ENCODE measurements around the gene ZBTB8A. TPM values are rescaled to one million over a fixed set of nuclear protein-coding genes. Genes with fewer than 3 reads are reported as not detected.

Gene ZBTB8A
- total and polyA plus RNA-seq, 2 of the 13 experiments (the other 11 are each of a cell fraction or from before 2014, with no cell fraction given): 1.3 to 3.7 TPM

DNA sequence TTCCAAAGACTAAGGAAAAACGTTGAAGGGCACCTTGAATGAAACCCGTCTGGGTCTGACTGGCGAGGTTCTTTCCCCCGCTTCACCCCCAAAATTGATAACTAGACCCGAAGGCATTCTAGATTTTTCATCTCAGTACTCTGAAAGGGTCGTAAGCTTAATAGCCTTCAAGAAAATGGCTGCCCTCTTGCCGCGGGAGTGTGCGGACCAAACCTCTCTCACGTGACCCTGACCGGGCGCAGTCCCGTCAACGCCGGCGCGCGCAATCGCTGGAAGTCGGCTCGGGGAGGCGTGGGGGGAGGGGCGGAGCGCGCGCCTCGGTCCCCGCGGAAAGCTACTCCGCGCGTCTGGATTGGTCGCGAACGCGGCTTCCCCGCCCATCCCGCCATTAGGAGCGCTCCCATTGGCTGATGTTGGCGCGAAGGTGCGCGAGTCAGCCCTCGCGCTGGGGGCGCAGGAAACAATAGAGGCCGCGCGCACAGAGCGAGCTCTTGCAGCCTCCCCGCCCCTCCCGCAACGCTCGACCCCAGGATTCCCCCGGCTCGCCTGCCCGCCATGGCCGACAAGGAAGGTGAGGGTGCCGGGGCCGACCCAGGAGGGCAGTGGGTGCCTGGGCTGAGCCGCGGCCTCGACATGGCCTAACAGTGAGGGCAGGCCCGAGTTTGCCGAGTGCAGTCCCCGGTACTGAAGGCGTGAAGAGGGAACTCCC lies 111.7 kb downstream of the ZBTB8A start, which contains the start of gene RBBP4 (continued):
- TF ChIP-seq PRMT3 (CRISPR knock-in tag; IDR thresholded peaks at IDR 0.05; ENCODE audit: borderline replicate concordance, low read depth) (peak; percentile 69; the same call in 1 of the 2 replicates), TBX2 (CRISPR knock-in tag; IDR thresholded peaks at IDR 0.05; ENCODE audit: borderline replicate concordance) (peak; percentile 70), RBM22 (optimal IDR thresholded peaks at IDR 0.05; ENCODE audit: low read length) (no peak), ZSCAN30 (CRISPR knock-in tag; IDR thresholded peaks at IDR 0.05) (no peak; the same call in 1 of the 2 replicates), ZNF296 (CRISPR knock-in tag; conservative IDR thresholded peaks at IDR 0.05) (0 out of 2 replicates have a peak, but pooled peaks have one; percentile 61), MBNL3 (CRISPR knock-in tag; conservative IDR thresholded peaks at IDR 0.05) (peak; percentile 98), SP2 (CRISPR knock-in tag; IDR thresholded peaks at IDR 0.05) (peak; percentile 94), SUZ12 (IDR thresholded peaks at IDR 0.05; ENCODE audit: low read depth, low read length) (no peak), THAP9 (CRISPR knock-in tag; IDR thresholded peaks at IDR 0.05; ENCODE audit: borderline replicate concordance) (peak; percentile 49; the same call in 1 of the 2 replicates), ZNF788 (CRISPR knock-in tag; IDR thresholded peaks at IDR 0.05; ENCODE audit: borderline replicate concordance) (0 out of 2 replicates have a peak, but pooled peaks have one; percentile 1), ZNF33B (CRISPR knock-in tag; IDR thresholded peaks at IDR 0.05) (peak; percentile 66; the same call in 1 of the 2 replicates), NR2C2 (CRISPR knock-in tag; IDR thresholded peaks at IDR 0.05; ENCODE audit: borderline replicate concordance) (no peak; the same call in 1 of the 2 replicates), ZNF597 (CRISPR knock-in tag; IDR thresholded peaks at IDR 0.05) (no peak), SNRNP70 (IDR thresholded peaks at IDR 0.05; ENCODE audit: low read depth, low read length) (no peak), HDAC1 (CRISPR knock-in tag; IDR thresholded peaks at IDR 0.05) (peak; percentile 81), TAF1 (CRISPR knock-in tag; IDR thresholded peaks at IDR 0.05) (peak; percentile 88), ZNF230 (CRISPR knock-in tag; IDR thresholded peaks at IDR 0.05) (peak; percentile 91; the same call in 1 of the 2 replicates), HNRNPUL1 (IDR thresholded peaks at IDR 0.05; ENCODE audit: low read depth, low read length) (0 out of 2 replicates have a peak, but pooled peaks have one; percentile 31), KLF15 (CRISPR knock-in tag; IDR thresholded peaks at IDR 0.05; ENCODE audit: borderline replicate concordance) (no peak; the same call in 1 of the 2 replicates)
- TF ChIP-seq, protein P1, sequence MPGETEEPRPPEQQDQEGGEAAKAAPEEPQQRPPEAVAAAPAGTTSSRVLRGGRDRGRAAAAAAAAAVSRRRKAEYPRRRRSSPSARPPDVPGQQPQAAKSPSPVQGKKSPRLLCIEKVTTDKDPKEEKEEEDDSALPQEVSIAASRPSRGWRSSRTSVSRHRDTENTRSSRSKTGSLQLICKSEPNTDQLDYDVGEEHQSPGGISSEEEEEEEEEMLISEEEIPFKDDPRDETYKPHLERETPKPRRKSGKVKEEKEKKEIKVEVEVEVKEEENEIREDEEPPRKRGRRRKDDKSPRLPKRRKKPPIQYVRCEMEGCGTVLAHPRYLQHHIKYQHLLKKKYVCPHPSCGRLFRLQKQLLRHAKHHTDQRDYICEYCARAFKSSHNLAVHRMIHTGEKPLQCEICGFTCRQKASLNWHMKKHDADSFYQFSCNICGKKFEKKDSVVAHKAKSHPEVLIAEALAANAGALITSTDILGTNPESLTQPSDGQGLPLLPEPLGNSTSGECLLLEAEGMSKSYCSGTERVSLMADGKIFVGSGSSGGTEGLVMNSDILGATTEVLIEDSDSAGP (CRISPR knock-in tag; IDR thresholded peaks at IDR 0.05; ENCODE audit: borderline replicate concordance): peak; percentile 99; the same call in 1 of the 2 replicates

All from HepG2 (cell line).